ENCODE data around the gene BACH2.

- TF ChIP-seq POLR2A (IDR thresholded peaks at IDR 0.05; ENCODE audit: low read length) (no peak), MAFK (IDR thresholded peaks at IDR 0.05; ENCODE audit: partially characterized antibody) (no peak), SMC3 (IDR thresholded peaks at IDR 0.05) (no peak), NFE2L2 (conservative IDR thresholded peaks at IDR 0.05; ENCODE audit: low read length) (no peak), CEBPB (IDR thresholded peaks at IDR 0.05) (no peak), E2F6 (IDR thresholded peaks at IDR 0.05; ENCODE audit: borderline replicate concordance, low read depth) (no peak), ESRRA (IDR thresholded peaks at IDR 0.05; ENCODE audit: borderline replicate concordance, low read length) (no peak), RCOR1 (IDR thresholded peaks at IDR 0.05; ENCODE audit: low read depth, low read length) (no peak)
Observed at GRCh38 chr6:90195094-90195829, 101.4 kb downstream of the BACH2 start.
